HUES48 (cell line): Measurements from ENCODE around the gene UNKL.

Experiments
- H3K27ac ChIP-seq: one replicate; pipeline ENCODE4 v1.7.0; 2013; ENCODE audit warnings: low read depth, low read length, inconsistent platforms
- H3K27me3 ChIP-seq: 2 replicates; pipeline ENCODE4 v1.6.1; 2013; ENCODE audit warnings: mild to moderate bottlenecking, low read length; ENCODE audit not compliant: control insufficient read depth, insufficient read depth
- H3K36me3 ChIP-seq: 2 replicates; pipeline ENCODE4 v1.6.1; 2013; ENCODE audit warnings: low read length; ENCODE audit not compliant: control insufficient read depth, insufficient read depth
- H3K4me1 ChIP-seq: 2 replicates; pipeline ENCODE4 v1.6.1; 2013; ENCODE audit warnings: mild to moderate bottlenecking, low read length; ENCODE audit not compliant: control insufficient read depth, insufficient read depth
- H3K4me3 ChIP-seq: 2 replicates; pipeline ENCODE4 v1.5.1; 2013; ENCODE audit warnings: mild to moderate bottlenecking, low read depth, low read length
- H3K9ac ChIP-seq: 2 replicates; pipeline ENCODE4 v1.6.1; 2013; ENCODE audit warnings: mild to moderate bottlenecking, low read depth, low read length, moderate library complexity
- H3K9me3 ChIP-seq: 2 replicates; pipeline ENCODE4 v1.6.1; 2013; ENCODE audit warnings: low read length; ENCODE audit not compliant: control insufficient read depth, insufficient read depth

UNKL gene

DNA sequence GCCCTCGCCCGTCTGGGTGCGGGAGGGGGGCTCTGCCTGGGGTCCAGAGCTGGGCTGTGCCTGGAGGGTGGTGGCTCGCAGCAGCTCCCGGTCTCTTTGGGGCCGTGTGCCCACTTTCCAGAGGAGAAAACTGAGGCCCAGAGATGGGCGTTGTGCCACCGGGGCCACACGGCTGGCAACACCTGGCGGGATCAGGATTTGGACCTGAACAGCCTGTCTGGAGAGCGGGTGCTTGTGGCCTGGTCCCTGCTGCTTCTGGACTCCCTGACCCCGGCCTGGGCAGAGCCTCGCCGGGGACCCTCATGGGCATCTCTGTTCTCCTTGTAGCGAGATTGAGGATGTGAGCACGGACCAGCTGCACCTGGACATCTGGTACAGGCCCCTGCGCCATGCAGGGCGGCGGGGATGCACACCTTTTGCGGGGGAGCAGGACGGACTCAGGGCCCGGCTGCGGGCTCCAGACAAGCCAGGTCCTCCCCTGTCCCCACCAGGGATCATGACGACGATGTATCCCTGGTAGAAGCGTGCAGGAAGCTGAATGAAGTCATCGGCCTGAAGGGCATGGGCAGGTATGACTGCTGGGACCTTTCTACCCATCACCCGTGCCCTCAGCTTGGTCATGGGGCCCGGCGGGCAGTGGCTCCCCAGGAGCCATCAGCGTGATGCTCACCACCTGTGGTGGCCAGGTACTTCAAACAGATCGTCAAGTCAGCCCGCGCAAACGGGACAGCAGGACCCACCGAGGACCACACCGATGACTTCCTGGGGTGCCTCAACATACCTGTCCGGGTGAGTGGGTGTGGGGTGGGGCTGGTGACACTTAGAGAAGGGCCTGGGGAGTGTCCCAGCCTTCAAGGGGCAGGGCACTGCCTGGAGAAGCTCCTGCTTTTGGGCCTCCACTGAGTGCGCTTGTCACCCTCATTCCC lies 72.7 kb downstream of the UNKL start:
- H3K4me1 ChIP-seq: peaks cover 3% of the 10 kb centered on the region; the same call in 1 of the 2 replicates
- H3K27ac ChIP-seq: no peak overlapping the region
- no peak overlapping the region for H3K4me3 ChIP-seq
- no peak overlapping the region for H3K9ac ChIP-seq
- H3K27me3 ChIP-seq: peaks cover 9% of the 10 kb centered on the region; the same call in 1 of the 2 replicates
- H3K36me3 ChIP-seq: no peaks in the 10 kb centered on the region
- no peaks in the 10 kb centered on the region for H3K9me3 ChIP-seq

- no peak overlapping the region for H3K4me3 ChIP-seq
- H3K27ac ChIP-seq: no peak overlapping the region
- peaks cover 18% of the 10 kb centered on the region for H3K27me3 ChIP-seq
- H3K36me3 ChIP-seq: no peaks in the 10 kb centered on the region
- no peaks in the 10 kb centered on the region for H3K9me3 ChIP-seq
- H3K4me1 ChIP-seq: peaks cover 3% of the 10 kb centered on the region; the same call in 1 of the 2 replicates
- H3K9ac ChIP-seq: no peak overlapping the region
Observed at GRCh38 chr16:1340730-1341494, 73.6 kb downstream of the UNKL start.

DNA sequence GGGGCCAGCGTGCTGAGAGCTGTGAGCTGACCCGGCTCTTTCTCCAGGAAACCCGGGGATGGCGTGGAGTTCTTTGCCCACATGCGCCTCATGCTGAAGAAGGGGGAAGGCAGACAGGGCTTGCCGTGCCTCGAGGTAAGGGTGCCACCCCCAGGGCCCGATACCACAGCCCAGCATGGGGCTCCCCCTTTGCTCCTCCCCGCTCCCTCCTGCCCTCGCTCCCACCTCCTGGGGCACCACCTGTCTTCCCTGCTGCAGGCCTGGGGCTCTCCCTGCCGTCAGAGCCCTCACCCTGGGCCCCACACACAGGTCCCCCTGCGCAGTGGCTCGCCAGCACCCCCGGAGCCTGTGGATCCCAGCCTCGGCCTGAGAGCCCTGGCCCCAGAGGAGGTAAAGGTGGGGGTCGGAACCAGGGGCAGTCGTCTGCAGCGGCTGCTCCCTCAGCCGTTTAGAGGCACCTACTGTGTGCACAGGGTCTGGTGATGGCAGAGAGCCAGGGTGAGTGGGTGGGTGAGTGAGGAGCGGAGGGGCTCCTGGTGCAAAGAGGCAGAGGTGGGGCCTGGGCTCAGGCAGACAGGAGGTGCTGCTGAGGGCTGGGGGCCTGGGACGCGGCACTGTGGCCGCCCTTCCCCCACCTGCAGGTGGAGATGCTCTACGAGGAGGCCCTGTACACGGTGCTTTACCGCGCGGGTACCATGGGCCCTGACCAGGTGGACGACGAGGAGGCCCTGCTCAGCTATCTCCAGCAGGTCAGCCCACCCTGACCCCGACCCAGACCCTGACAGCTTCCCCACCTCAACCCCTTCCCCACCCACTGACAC lies 75.4 kb downstream of the UNKL start:
- H3K4me1 ChIP-seq: peaks cover 3% of the 10 kb centered on the region; the same call in 1 of the 2 replicates
- H3K9ac ChIP-seq: no peak overlapping the region
- no peaks in the 10 kb centered on the region for H3K9me3 ChIP-seq
- H3K27ac ChIP-seq: no peak overlapping the region
- no peaks in the 10 kb centered on the region for H3K36me3 ChIP-seq
- peaks cover 36% of the 10 kb centered on the region for H3K27me3 ChIP-seq
- no peak overlapping the region for H3K4me3 ChIP-seq

- H3K4me3 ChIP-seq: no peak overlapping the region
- H3K4me1 ChIP-seq: peaks cover 3% of the 10 kb centered on the region; the same call in 1 of the 2 replicates
- peaks cover 43% of the 10 kb centered on the region for H3K27me3 ChIP-seq
- no peak overlapping the region for H3K27ac ChIP-seq
- no peaks in the 10 kb centered on the region for H3K9me3 ChIP-seq
- H3K9ac ChIP-seq: no peak overlapping the region
- no peaks in the 10 kb centered on the region for H3K36me3 ChIP-seq
Observed at GRCh38 chr16:1338119-1338730, 76.3 kb downstream of the UNKL start.

DNA sequence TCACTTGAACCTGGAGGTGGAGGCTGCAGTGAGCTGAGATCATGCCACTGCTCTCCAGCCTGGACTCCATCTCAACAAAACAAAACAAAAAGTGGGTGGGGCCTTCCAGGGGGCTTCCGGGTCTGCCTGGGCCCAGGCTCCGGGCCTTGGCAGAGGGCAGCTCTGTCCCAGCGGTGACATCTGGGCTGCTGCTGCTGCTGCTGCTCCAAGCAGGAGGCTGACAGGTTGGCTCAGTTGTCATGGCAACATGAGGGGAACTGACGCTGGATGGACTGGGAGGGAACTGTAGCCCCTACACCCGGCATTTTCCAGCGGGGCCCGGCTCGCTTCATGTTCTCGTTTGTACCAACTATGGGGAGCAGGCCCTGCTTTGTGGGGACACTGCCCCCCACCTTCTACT lies 77.0 kb downstream of the UNKL start:
- H3K9ac ChIP-seq: no peak overlapping the region
- H3K4me3 ChIP-seq: no peak overlapping the region
- H3K27ac ChIP-seq: no peak overlapping the region
- no peaks in the 10 kb centered on the region for H3K9me3 ChIP-seq
- H3K36me3 ChIP-seq: no peaks in the 10 kb centered on the region
- H3K4me1 ChIP-seq: peaks cover under 1% of the 10 kb centered on the region; the same call in 1 of the 2 replicates
- H3K27me3 ChIP-seq: peaks cover 50% of the 10 kb centered on the region

- H3K27ac ChIP-seq: no peak overlapping the region
- H3K4me3 ChIP-seq: no peak overlapping the region
- no peaks in the 10 kb centered on the region for H3K9me3 ChIP-seq
- peaks cover 50% of the 10 kb centered on the region for H3K27me3 ChIP-seq
- no peak overlapping the region for H3K9ac ChIP-seq
- H3K4me1 ChIP-seq: peaks cover 6% of the 10 kb centered on the region; the same call in 1 of the 2 replicates
- no peaks in the 10 kb centered on the region for H3K36me3 ChIP-seq
Observed at GRCh38 chr16:1336619-1337018, 77.9 kb downstream of the UNKL start.

- H3K27ac ChIP-seq: no peak overlapping the region
- H3K4me1 ChIP-seq: peaks cover 11% of the 10 kb centered on the region; the same call in 1 of the 2 replicates
- no peaks in the 10 kb centered on the region for H3K9me3 ChIP-seq
- H3K4me3 ChIP-seq: no peak overlapping the region
- H3K9ac ChIP-seq: no peak overlapping the region
- H3K36me3 ChIP-seq: no peaks in the 10 kb centered on the region
- H3K27me3 ChIP-seq: peaks cover 48% of the 10 kb centered on the region
Observed at GRCh38 chr16:1335996-1336395, 78.5 kb downstream of the UNKL start.

DNA sequence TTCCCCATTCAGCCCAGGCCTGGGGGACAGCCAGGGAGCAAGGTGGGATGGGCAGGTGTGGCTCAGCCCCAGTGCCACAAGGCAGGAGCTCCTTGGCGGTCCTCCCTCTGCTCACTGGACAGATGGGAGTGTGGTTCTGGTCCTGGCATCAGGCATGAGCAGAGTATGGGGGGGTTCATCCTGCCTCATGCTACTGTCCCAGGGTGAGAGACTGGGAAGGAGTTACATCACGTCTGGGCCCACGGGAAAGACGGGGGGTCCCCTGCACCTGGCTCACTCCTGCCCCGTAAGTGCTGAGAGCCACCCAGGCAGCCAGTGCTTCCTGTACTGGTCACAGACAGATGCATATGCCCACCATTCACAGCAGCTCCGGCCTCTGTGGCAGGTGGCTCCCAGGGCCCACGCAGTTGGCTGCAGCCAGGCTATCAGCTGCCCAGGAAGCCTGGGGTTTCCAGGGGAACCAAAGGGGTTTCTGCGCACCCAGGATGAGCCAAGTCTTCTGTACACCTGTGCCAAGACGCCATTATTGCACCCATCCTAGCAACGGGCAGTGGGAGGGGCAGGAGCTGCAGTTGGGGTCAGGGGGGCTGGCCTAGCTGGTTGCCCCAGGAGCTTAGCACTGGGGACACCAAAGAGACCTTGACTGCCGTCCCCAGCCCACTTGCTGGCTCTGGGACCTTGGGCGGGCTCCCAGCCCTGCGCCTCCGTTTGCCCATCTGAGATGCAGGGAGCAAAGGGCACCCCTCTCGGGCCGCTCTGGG lies 79.1 kb downstream of the UNKL start:
- Histone ChIP-seq H3K9me3 (no peaks in the 10 kb centered on the region), H3K27me3 (peaks cover 48% of the 10 kb centered on the region), H3K27ac (no peak overlapping the region), H3K4me3 (no peak overlapping the region), H3K9ac (no peak overlapping the region), H3K36me3 (no peaks in the 10 kb centered on the region), H3K4me1 (peaks cover 11% of the 10 kb centered on the region; the same call in 1 of the 2 replicates)

DNA sequence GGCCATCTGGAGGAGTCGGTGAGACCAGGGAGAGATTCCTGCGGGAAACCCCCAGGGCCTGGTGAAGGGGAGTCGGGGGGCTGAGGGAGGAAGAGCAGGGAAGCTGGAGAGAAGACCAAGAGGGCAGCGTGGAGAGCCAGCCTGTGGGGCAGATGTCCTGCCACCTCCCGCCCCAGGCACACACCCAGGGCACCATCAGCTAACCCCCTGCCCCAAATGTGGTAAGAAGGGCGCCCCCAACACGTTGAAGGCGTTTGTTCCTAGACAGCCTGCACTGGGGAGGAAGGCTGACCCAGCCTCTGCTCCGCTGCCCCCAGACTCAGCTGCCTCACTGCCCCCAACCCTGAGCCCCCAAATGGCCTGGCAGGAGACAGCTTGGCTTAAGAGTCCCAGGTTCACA lies 79.8 kb downstream of the UNKL start:
- no peak overlapping the region; the same call in 1 of the 2 replicates for H3K4me3 ChIP-seq
- no peak overlapping the region for H3K27ac ChIP-seq
- no peaks in the 10 kb centered on the region for H3K36me3 ChIP-seq
- H3K27me3 ChIP-seq: peaks cover 48% of the 10 kb centered on the region
- no peaks in the 10 kb centered on the region for H3K9me3 ChIP-seq
- H3K4me1 ChIP-seq: peaks cover 11% of the 10 kb centered on the region; the same call in 1 of the 2 replicates
- no peak overlapping the region for H3K9ac ChIP-seq
